Breast epithelium (tissue), 4 donors: ENCODE data around the gene GUCA1A. TPM values are rescaled to one million over a fixed set of nuclear protein-coding genes. Genes with fewer than 3 reads are reported as not detected.

Source experiments
- DNase-seq, 2 donors: peaks; one replicate each; pipeline ENCODE4 v3.0.0-alpha.2; 2019; ENCODE audit warnings: low spot score in 2 of 2
- H3K27ac ChIP-seq, 2 donors: fragments of 200-600 bp; sonication (generic) in 1 of 2; one replicate each; pipeline ENCODE4 v1.5.1; 2016 to 2019; ENCODE audit warnings: mild to moderate bottlenecking in 1 of 2
- H3K27me3 ChIP-seq, 2 donors: fragments of 200-600 bp; sonication (generic) in 1 of 2; one replicate each; pipeline versions ENCODE4 v1.5.1 to v1.6.0; 2017 to 2019; ENCODE audit warnings: control low read depth in 1 of 2, mild to moderate bottlenecking in 1 of 2
- H3K36me3 ChIP-seq: fragments of 200-600 bp; one replicate; pipeline ENCODE4 v1.5.1; 2019
- H3K4me1 ChIP-seq, 2 donors: fragments of 200-600 bp; sonication (generic); one replicate each; pipeline ENCODE4 v1.5.1; 2016 to 2019; ENCODE audit warnings: control low read depth in 1 of 2
- H3K4me3 ChIP-seq, 3 donors: fragments of 200-600 bp; sonication (generic); 1 replicate in 2 of 3; 2 replicates in 1 of 3; pipeline ENCODE4 v1.5.1; 2016 to 2019; ENCODE audit warnings: mild to moderate bottlenecking in 3 of 3, moderate library complexity in 2 of 3
- H3K9me3 ChIP-seq, 2 donors: fragments of 200-600 bp; sonication (generic) in 1 of 2; one replicate each; pipeline ENCODE4 v1.5.1; 2016 to 2019; ENCODE audit warnings: control low read depth in 1 of 2
- POLR2A ChIP-seq: fragments of 450-650 bp; IDR thresholded peaks from one replicate; pipeline ENCODE4 v1.6.1; 2016; ENCODE audit warnings: antibody characterized with exemption, mild to moderate bottlenecking, moderate library complexity
- POLR2AphosphoS5 ChIP-seq, 3 donors: sonication (generic); formaldehyde crosslinking; IDR thresholded peaks; one replicate each; pipeline ENCODE4 v1.6.1; 2017; ENCODE audit warnings: antibody characterized with exemption in 3 of 3
- intact Hi-C: fragments of 100-400 bp; cut with DNase I; formaldehyde crosslinking; loops from one replicate; pipeline ENCODE4 v1.15.1; 2023; ENCODE audit warnings: low total_unique reads
- total RNA-seq, 3 donors: library from RNA; depleted of rRNA; stranded (reverse); fragments of >200 nt; gene quantifications; one replicate each; pipeline ENCODE4 v1.1.0, GENCODE V29; 2016
- TF ChIP-seq, protein P1 (sequence below), 3 donors: fragments of 450-650 bp; IDR thresholded peaks; one replicate each; pipeline ENCODE4 v1.5.1; 2016 to 2017; ENCODE audit warnings: antibody characterized with exemption in 3 of 3, mild to moderate bottlenecking in 3 of 3, moderate library complexity in 3 of 3

Gene GUCA1A
- total RNA-seq, 3 donors from 2014 or later = not detected

DNA sequence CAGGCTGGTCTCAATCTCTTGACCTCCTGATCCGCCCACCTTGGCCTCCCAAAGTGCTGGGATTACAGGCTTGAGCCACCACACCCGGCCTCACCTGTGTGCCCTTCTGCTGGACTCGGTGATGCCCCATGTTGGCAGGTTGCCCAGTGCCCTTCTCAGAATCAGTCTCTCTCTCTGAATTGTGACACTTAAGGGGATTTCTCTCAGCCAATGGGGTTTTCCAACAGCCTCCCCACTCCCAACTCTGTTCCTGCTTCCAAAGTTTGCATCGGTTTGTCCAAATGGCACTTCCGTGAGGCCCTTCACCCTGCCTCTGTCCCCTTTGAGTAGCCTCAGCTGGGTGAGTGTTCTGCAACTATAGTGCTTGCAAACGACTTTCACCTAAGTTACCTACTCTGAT, 47.6 kb downstream of the GUCA1A start:
- intact Hi-C loops = no loop called here
- H3K4me3 ChIP-seq = no peak overlapping the region

DNA sequence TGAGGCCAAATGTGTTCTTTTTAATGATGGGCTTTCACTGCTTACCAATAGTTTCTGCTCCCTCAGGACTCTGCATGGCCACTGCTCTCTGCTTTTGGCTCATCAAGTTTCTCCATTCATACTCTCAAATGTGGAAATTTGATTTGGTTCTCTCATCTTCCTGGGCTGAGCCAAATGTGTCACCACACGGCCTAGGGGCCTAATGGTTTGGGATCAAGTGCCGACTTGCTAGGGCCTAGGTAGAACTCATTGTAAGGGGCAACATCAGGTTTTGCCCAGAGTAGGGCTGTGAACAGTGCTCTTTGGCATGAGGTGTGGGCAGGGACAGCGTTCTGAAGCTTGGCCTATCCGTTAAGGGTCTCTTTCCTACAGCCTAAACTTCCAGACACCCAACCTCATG, 48.4 kb downstream of the GUCA1A start:
- H3K9me3 ChIP-seq = no peaks in the 10 kb centered on the region
- H3K36me3 ChIP-seq = no peaks in the 10 kb centered on the region
- DNase-seq = no peak
- intact Hi-C loops = no loop called here
- no peak overlapping the region for H3K27ac ChIP-seq
- TF ChIP-seq, protein P1, sequence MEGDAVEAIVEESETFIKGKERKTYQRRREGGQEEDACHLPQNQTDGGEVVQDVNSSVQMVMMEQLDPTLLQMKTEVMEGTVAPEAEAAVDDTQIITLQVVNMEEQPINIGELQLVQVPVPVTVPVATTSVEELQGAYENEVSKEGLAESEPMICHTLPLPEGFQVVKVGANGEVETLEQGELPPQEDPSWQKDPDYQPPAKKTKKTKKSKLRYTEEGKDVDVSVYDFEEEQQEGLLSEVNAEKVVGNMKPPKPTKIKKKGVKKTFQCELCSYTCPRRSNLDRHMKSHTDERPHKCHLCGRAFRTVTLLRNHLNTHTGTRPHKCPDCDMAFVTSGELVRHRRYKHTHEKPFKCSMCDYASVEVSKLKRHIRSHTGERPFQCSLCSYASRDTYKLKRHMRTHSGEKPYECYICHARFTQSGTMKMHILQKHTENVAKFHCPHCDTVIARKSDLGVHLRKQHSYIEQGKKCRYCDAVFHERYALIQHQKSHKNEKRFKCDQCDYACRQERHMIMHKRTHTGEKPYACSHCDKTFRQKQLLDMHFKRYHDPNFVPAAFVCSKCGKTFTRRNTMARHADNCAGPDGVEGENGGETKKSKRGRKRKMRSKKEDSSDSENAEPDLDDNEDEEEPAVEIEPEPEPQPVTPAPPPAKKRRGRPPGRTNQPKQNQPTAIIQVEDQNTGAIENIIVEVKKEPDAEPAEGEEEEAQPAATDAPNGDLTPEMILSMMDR (IDR thresholded peaks at IDR 0.05) = no peak
- TF ChIP-seq POLR2A = no peak
- no peak for TF ChIP-seq POLR2AphosphoS5 (IDR thresholded peaks at IDR 0.05)
- no peak overlapping the region for H3K4me3 ChIP-seq
- no peaks in the 10 kb centered on the region for H3K4me1 ChIP-seq
- no peaks in the 10 kb centered on the region for H3K27me3 ChIP-seq

More for the DNA sequence above, 47.6 kb downstream of the GUCA1A start:
- Histone ChIP-seq H3K9me3 (no peaks in the 10 kb centered on the region), H3K36me3 (no peaks in the 10 kb centered on the region), H3K27ac (no peak overlapping the region), H3K4me1 (no peaks in the 10 kb centered on the region), H3K27me3 (no peaks in the 10 kb centered on the region)
- no peak for TF ChIP-seq POLR2AphosphoS5 (IDR thresholded peaks at IDR 0.05)
- TF ChIP-seq, protein P1 (IDR thresholded peaks at IDR 0.05) = no peak
- DNase-seq = no peak

DNA sequence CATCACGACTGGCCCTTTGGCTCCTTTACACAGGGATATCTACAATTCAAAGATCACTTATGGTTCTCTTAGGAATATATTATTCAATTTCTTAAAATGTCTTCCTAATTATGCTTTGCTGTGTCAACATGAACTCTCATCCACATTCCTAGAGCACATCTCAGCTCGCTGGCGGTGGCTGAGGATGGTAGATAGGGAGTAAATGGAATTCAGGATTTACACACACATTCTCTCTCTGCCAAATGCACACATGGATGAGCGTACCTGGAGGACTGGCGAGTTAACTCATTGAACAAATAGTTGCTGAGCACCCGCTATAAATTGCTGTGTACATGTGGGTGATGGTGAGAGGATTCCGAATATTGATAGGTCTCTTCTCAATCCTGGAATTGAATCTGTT, 49.3 kb downstream of the GUCA1A start:
- H3K9me3 ChIP-seq = no peaks in the 10 kb centered on the region
- H3K4me3 ChIP-seq = no peak overlapping the region
- H3K36me3 ChIP-seq = no peaks in the 10 kb centered on the region
- intact Hi-C loops = no loop called here
- no peak overlapping the region for H3K27ac ChIP-seq
- no peaks in the 10 kb centered on the region for H3K27me3 ChIP-seq
- no peak for DNase-seq
- no peaks in the 10 kb centered on the region for H3K4me1 ChIP-seq
- TF ChIP-seq POLR2A (no peak), POLR2AphosphoS5 (IDR thresholded peaks at IDR 0.05) (no peak)
- TF ChIP-seq, protein P1 (IDR thresholded peaks at IDR 0.05) = no peak

DNA sequence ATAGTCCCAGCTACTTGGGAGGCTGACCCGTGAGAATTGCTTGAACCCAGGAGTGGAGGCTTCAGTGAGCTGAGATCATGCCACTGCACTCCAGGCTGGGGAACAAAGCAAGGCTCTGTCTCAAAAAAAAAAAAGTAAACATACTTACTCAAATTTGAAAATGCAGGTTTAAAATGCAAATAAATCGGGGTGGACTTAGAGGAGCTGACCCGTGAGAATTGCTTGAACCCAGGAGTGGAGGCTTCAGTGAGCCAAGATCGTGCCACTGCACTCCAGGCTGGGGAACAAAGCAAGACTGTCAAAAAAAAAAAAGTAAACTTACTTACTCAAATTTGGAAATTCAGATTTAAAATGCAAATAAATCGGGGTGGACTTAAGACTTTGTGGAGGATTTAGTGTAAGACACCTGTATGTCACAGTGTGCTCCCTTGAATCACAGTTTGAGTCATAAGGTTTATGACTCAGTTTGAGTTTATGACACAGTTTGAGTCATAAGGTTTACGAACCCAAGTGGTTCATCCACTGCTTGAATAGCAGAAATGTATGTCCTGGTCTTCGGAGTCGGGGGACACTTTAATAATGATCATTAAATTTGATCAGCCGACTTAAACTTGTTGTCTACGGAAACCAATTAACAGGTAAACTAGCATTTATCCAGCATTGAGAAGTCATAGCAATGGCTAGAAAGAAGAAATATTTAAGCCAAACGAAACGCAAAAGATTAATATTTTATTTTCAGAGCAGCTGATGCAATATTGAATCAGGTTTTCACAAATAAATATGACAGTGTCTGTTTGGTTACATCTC, 51.3 kb downstream of the GUCA1A start:
- Histone ChIP-seq H3K9me3 (no peaks in the 10 kb centered on the region), H3K4me3 (no peak overlapping the region), H3K4me1 (no peaks in the 10 kb centered on the region), H3K27me3 (no peaks in the 10 kb centered on the region), H3K27ac (no peak overlapping the region), H3K36me3 (no peaks in the 10 kb centered on the region)
- no peak for DNase-seq
- intact Hi-C loops = no loop called here
- TF ChIP-seq POLR2AphosphoS5 (IDR thresholded peaks at IDR 0.05) (no peak), POLR2A (no peak)
- TF ChIP-seq, protein P1 (IDR thresholded peaks at IDR 0.05) = no peak

DNA sequence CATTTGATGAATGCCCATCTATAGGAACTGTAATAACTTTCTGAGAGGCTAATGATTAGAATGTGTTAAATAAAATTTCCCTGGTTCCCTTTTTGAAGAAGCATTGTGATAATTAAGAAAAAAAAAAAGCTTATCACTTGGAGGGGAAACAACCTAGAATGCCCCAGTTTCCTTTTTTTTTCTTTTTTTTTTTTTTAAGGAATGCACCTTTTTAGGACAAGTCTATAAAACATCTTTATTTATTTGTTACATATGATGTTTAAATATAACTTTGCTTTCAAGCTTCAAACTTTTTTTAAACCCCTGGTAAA, 51.8 kb downstream of the GUCA1A start:
- Histone ChIP-seq H3K4me1 (no peaks in the 10 kb centered on the region), H3K9me3 (no peaks in the 10 kb centered on the region), H3K27me3 (no peaks in the 10 kb centered on the region), H3K36me3 (no peaks in the 10 kb centered on the region), H3K27ac (no peak overlapping the region), H3K4me3 (no peak overlapping the region)
- intact Hi-C loops = no loop called here
- TF ChIP-seq, protein P1 (IDR thresholded peaks at IDR 0.05) = no peak
- TF ChIP-seq POLR2A (no peak), POLR2AphosphoS5 (IDR thresholded peaks at IDR 0.05) (no peak)
- DNase-seq = no peak
